ENCODE measurements around the gene RRAS2.
"Not testable (repeated sequence)": the region's sequence is repeated elsewhere in the genome, so short reads cannot be mapped to it uniquely, and the experiment has no call there.

Gene RRAS2

GRCh38 chr11:14372011-14372410 is 13.0 kb upstream of the RRAS2 start:
- DNase-seq, result no peak

GRCh38 chr11:14371249-14371648 is 12.3 kb upstream of the RRAS2 start:
- no peak for DNase-seq

GRCh38 chr11:14370496-14370895 is 11.5 kb upstream of the RRAS2 start:
- DNase-seq, result no peak

DNA sequence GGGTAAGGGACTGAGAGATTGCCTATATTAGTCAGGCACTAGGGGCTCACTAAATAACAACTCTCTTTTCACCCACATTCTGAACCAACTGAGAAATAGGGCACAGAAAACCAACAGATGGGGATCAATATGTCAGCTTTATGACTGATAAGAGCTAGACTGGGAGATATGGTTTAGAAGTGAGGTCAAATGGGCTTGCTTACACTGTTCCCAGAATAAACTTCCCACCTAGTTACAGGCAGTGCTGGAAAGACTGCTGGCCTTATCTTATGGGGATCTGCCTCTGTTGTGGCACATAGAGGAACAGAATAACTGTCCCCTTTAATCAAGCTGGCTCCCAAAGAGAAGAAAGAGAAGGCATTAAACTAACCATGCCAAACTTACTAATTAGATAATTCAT is 10.6 kb upstream of the RRAS2 start:
- DNase-seq, result no peak

GRCh38 chr11:14366936-14367335 is 8.0 kb upstream of the RRAS2 start:
- DNase-seq, result no peak

- peak in 2 of 56 donors; percentile 6 to 18 for DNase-seq
Observed at GRCh38 chr11:14364322-14364721, 5.3 kb upstream of the RRAS2 start.

- peak in 1 of 56 donors; percentile 7 for DNase-seq
Observed at GRCh38 chr11:14362611-14363010, 3.6 kb upstream of the RRAS2 start.

- DNase-seq, result no peak
Observed at GRCh38 chr11:14361951-14362350, 3.0 kb upstream of the RRAS2 start.

- DNase-seq, result no peak
Observed at GRCh38 chr11:14360976-14361375, 2.0 kb upstream of the RRAS2 start.

GRCh38 chr11:14359501-14360031 is 583 bp upstream of the RRAS2 start:
- no peak for DNase-seq

DNA sequence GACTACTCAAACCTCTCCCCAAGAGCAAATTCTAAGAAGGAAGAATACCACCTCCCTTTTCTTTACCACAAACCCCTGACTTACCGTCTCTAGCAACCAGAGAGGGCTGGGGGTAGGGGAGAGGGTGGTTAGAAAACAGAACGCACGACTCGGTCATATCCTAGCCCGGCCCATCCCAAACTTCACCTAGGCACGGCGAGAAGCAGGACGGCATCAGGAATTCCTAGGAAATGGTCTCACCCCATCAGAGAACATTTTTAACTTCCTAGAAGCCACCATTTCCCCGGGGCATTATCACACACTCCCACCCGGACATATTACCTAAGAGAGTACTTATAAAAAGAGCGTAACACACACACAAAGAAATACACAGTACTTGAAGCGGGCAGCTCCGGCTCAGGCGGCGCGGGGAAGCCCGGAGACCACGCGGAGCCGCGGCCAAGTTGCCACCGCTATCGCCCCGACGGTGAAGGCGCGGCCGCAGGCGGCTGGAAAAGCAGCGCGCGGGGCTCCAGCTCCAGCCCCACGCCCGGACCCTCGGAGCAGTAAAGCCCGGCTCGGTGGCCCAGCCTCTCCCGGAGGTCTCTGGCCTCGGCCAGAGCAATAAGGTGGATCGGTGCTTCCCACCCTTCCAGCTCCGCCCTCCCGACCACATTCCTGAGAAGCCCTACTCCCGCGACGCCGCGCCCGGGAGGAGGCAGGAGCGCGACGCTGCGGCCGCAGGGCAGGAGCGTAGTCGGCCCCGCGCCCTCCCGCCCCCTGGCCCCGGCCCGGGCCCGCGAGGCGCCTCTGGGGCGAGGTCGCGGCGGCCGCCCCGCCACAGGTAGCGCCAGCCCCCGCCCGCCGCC is 878 bp downstream of the RRAS2 start:
- DNase-seq, result peak in 7 of 56 donors; percentile 11 to 54 (median 21)

GRCh38 chr11:14356342-14356741 is 2.6 kb downstream of the RRAS2 start:
- DNase-seq, result no peak

DNA sequence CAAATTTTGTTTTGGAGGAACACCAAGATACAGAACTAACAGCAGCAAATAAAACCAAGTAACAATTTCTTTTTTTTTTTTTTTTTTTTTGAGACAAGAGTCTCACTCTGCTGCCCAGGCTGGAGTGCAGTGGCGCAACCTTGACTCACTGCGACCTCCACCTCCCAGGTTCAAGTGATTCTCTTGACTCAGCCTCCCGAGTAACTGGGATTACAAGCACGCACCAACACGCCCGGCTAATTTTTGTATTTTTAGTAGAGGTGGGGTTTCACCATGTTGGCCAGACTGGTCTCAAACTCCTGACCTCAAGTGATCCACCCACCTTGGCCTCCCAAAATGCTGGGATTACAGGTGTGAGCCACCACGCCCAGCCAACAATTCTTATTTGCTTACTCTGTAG is 4.4 kb downstream of the RRAS2 start:
- not testable (repeated sequence) for DNase-seq

DNA sequence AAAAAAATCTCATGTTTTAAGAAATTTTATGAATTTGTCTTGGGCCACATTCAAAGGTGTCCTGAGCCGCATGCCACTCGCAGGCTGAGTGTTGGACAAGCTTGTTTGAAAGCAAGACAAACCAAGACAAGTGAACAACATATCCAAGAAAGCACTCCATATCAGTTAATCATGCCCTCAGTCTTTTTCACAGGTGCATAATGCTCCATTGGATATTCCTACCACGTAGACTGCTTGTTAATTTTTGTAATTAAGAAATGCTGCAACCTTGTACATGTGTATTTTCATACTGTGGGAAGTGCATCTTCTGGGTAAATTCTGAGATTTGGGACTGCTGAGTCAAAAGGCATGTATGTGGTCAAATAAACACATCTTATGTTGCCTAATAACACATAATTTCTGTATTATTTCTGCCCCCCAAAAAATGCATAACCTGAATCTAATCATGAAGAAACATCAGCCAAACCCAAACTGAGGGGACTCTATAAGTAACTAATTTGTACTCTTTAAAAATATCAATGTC is 8.2 kb downstream of the RRAS2 start:
- DNase-seq, result no peak

- no peak for DNase-seq
Observed at GRCh38 chr11:14350215-14350614, 8.8 kb downstream of the RRAS2 start.

DNA sequence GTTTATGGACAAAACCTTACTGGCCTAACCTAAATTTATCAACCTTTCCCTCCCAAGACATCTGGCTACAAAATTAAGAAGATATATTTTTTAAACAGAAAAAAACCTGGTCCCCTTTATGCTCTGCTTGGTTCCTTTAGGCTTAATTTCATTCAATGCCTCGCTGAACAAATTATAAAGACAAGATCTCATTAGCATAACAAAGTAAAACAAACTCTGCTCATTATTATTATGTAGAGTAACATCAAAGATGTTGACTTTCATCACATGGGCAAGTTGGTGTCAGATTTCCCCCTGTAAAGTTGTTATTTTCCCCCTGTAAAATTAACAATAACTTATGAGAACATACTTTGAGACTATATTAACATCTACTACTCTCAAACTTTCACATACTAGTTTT is 11.0 kb downstream of the RRAS2 start:
- no peak for DNase-seq

GRCh38 chr11:14347494-14347893 is 11.5 kb downstream of the RRAS2 start:
- DNase-seq, result no peak

DNA sequence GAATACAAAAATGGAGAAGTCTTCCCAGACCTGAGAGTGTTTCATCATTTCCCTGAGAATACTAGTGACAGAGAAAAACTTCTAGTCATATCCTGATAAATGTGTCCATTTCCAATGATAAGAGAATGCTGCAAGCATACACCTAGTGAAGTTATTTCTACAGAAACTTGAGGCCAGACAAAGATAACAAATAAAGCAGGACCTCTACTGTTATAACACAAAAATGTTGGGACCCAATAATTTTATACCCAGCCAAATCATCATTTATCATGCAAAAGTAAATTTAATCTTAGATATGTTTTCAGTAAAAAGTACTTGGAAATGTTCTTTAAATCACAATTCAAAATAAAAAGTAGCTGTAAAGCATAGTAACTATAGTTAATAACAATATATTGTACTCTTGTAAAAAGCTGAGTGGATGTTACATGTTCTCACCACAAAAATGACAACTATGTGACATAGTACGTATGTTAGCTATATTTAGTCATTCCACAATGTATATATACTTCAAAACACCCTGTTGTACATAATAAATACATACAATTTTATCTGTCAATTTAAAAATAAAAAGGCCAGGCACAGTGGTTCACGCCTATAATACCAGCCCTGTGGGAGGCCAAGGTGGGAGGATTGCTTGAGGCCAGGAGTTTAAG is 12.6 kb downstream of the RRAS2 start:
- no peak for DNase-seq

DNA sequence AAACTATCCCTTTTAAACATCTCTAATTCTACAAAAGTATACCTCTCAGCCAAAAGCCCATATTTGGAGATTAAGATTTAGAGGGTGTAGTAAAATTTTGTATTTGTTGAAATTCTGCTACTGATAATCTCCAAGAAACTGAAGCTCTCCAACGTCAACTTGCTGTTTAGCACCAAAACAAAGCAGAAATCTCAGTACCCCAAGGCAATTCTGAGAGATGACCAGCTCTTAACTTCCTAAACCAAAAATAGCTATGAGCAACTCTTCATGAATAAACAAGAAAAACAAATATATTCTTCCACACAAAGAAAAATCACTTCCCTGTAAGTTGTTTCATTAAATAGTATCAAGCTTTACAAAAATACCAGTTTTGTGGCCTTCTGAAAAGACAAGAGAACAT is 13.3 kb downstream of the RRAS2 start:
- no peak for DNase-seq

DNA sequence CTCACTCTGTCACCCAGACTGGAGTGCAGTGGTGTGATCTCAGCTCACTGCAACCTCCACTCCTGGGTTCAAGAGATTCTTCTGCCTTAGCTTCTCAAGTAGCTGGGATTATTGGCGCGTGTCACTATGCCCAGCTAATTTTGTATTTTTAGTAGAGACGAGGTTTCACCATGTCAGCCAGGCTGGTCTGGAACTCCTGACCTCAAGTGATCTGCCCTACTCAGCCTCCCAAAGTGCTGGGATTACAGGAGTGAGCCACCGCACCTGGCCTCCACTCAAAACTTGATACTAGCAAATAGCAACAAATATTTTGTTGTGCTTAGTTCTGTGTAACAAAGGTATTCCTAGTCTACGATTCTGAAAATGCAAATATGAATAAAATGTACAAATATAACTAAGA is 14.0 kb downstream of the RRAS2 start:
- DNase-seq, result not testable (repeated sequence)

- no peak for DNase-seq
Observed at GRCh38 chr11:14342906-14343305, 16.1 kb downstream of the RRAS2 start.

DNA sequence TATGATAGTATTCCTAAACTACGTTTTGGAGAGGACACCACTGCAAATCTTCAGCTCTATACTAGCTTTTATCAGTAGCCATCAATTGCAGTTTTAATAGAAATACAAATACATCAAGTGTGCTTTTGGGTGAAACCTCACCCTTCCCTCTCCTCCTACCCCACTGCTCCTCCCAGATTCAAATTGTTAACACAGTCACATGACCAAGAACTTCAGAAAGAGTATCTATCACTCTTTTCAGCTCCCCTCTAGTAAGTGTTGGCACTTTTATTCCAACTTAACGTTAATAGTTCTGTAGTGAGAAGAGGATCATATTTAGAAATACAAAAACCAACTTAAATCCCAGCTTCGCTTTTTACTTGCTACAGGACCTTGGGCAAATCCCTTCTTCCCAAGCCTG is 17.0 kb downstream of the RRAS2 start:
- DNase-seq, result no peak

DNA sequence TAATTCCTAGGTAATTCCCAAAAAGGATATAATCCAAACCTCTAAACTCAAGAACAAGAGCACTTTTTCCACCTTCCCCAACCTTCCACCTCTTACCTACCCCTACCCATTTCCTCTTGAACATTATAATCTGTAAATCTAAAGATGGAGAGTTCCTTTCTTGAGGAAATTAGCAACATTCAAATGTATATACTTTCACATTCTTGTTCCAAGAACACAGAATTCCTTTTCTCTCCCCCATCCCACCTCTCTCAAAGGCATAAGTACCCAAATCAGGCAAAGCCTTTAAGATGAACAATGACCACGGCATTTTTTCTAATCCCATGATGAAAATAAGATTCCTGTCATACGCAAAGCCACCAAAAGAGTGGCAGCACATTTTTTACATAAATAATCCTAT is 18.3 kb downstream of the RRAS2 start:
- no peak for DNase-seq
